ENCODE data around the gene TSPAN14. TPM values are rescaled to one million over a fixed set of nuclear protein-coding genes. Genes with fewer than 3 reads are reported as not detected.

The TSPAN14 gene
- total RNA-seq, 1 experiment from 2014 or later, result 16.4 TPM

- DNase-seq (ENCODE audit: low spot score), result no peak
Observed at GRCh38 chr10:80421707-80422536, 32.2 kb upstream of the TSPAN14 start.

- no peak for DNase-seq (ENCODE audit: low spot score)
Observed at GRCh38 chr10:80425901-80426300, 28.2 kb upstream of the TSPAN14 start.

- no peak for DNase-seq (ENCODE audit: low spot score)
Observed at GRCh38 chr10:80427541-80427940, 26.6 kb upstream of the TSPAN14 start.

GRCh38 chr10:80429521-80429973, 24.6 kb upstream of the TSPAN14 start:
- peak; percentile 71 for DNase-seq (ENCODE audit: low spot score)

GRCh38 chr10:80433134-80433533, 21.0 kb upstream of the TSPAN14 start:
- DNase-seq (ENCODE audit: low spot score), result no peak

- no peak for DNase-seq (ENCODE audit: low spot score)
Observed at GRCh38 chr10:80436446-80437098, 17.5 kb upstream of the TSPAN14 start.

GRCh38 chr10:80437227-80437626, 16.9 kb upstream of the TSPAN14 start:
- DNase-seq (ENCODE audit: low spot score), result no peak

GRCh38 chr10:80441831-80442230, 12.3 kb upstream of the TSPAN14 start:
- DNase-seq (ENCODE audit: low spot score), result no peak

GRCh38 chr10:80442879-80443278, 11.2 kb upstream of the TSPAN14 start:
- no peak for DNase-seq (ENCODE audit: low spot score)

GRCh38 chr10:80443531-80443974, 10.6 kb upstream of the TSPAN14 start:
- peak; percentile 49 for DNase-seq (ENCODE audit: low spot score)

GRCh38 chr10:80444124-80444523, 10.0 kb upstream of the TSPAN14 start:
- DNase-seq (ENCODE audit: low spot score), result no peak

- DNase-seq (ENCODE audit: low spot score), result peak; percentile 75
Observed at GRCh38 chr10:80444646-80445319, 9.3 kb upstream of the TSPAN14 start.

GRCh38 chr10:80447436-80448190, 6.5 kb upstream of the TSPAN14 start:
- no peak for DNase-seq (ENCODE audit: low spot score)

GRCh38 chr10:80448209-80448942, 5.7 kb upstream of the TSPAN14 start:
- no peak for DNase-seq (ENCODE audit: low spot score)

- no peak for DNase-seq (ENCODE audit: low spot score)
Observed at GRCh38 chr10:80449520-80449919, 4.6 kb upstream of the TSPAN14 start.

GRCh38 chr10:80451132-80451531, 3.0 kb upstream of the TSPAN14 start:
- DNase-seq (ENCODE audit: low spot score), result no peak

- DNase-seq (ENCODE audit: low spot score), result no peak
Observed at GRCh38 chr10:80452069-80452468, 2.0 kb upstream of the TSPAN14 start.

- DNase-seq (ENCODE audit: low spot score), result no peak
Observed at GRCh38 chr10:80452640-80453039, 1.5 kb upstream of the TSPAN14 start.

GRCh38 chr10:80453056-80453841, 861 bp upstream of the TSPAN14 start:
- no peak for DNase-seq (ENCODE audit: low spot score)

Measured in H4 (cell line).